CD14-positive monocyte (primary cell): ENCODE results near the gene KCNJ10. TPM values are rescaled to one million over a fixed set of nuclear protein-coding genes. Genes with fewer than 3 reads are reported as not detected.

Experiments used
- DNase-seq, 3 donors: peaks; one replicate each; pipeline ENCODE4 v3.0.0-alpha.2; 2011 to 2022
- H2AFZ ChIP-seq: 2 replicates; pipeline ENCODE4 v1.6.0; 2012; ENCODE audit warnings: mild to moderate bottlenecking, low read depth, low read length, inconsistent platforms; ENCODE audit not compliant: insufficient read depth, poor library complexity, severe bottlenecking
- H3K27ac ChIP-seq, 2 donors: 1 replicate in 1 of 2; 2 replicates in 1 of 2; pipeline ENCODE4 v1.5.1; 2012 to 2013; ENCODE audit warnings: low read length in 2 of 2, control low read depth in 1 of 2, inconsistent platforms in 1 of 2, low read depth in 1 of 2, mild to moderate bottlenecking in 1 of 2
- H3K27me3 ChIP-seq, 2 donors: one replicate each; pipeline versions ENCODE4 v1.6.0 to v1.6.1; 2011 to 2013; ENCODE audit warnings: low read length in 2 of 2; ENCODE audit not compliant: control insufficient read depth in 2 of 2, insufficient read depth in 2 of 2
- H3K36me3 ChIP-seq, 2 donors: replicated peaks in 1 of 2; 1 replicate in 1 of 2; 2 replicates in 1 of 2; pipeline versions ENCODE4 v1.5.1 to v1.6.1; 2012 to 2013; ENCODE audit warnings: low read length in 2 of 2, control low read depth in 1 of 2, inconsistent platforms in 1 of 2, mild to moderate bottlenecking in 1 of 2; ENCODE audit not compliant: insufficient read depth in 2 of 2, control insufficient read depth in 1 of 2
- H3K4me1 ChIP-seq, 2 donors: 1 replicate in 1 of 2; 2 replicates in 1 of 2; pipeline versions ENCODE4 v1.5.1 to v1.6.1; 2012 to 2013; ENCODE audit warnings: low read length in 2 of 2, control low read depth in 1 of 2, inconsistent platforms in 1 of 2, mild to moderate bottlenecking in 1 of 2, moderate library complexity in 1 of 2; ENCODE audit not compliant: insufficient read depth in 2 of 2, control insufficient read depth in 1 of 2
- H3K4me2 ChIP-seq: replicated peaks from 2 replicates; pipeline ENCODE3; 2012; ENCODE audit warnings: low read length, moderate library complexity, mild to moderate bottlenecking; ENCODE audit not compliant: poor library complexity, severe bottlenecking; ENCODE audit errors: extremely low read depth
- H3K4me3 ChIP-seq, 3 experiments: fragments of 200-600 bp in 1 of 3; sonication (generic) in 1 of 3; replicated peaks in 1 of 3; 1 replicate in 2 of 3; 2 replicates in 1 of 3; pipeline ENCODE4 v1.5.1; 2011 to 2013; ENCODE audit warnings: low read length in 3 of 3, mild to moderate bottlenecking in 3 of 3, control low read depth in 2 of 3, low read depth in 2 of 3, inconsistent platforms in 1 of 3, moderate library complexity in 1 of 3
- H3K79me2 ChIP-seq: 2 replicates; pipeline ENCODE4 v1.6.0; 2012; ENCODE audit warnings: mild to moderate bottlenecking, control low read depth, inconsistent platforms, low read length, moderate library complexity; ENCODE audit not compliant: insufficient read depth
- H3K9ac ChIP-seq: 2 replicates; pipeline ENCODE4 v1.6.0; 2017; ENCODE audit warnings: low read length, mild to moderate bottlenecking; ENCODE audit not compliant: insufficient read depth, poor library complexity, severe bottlenecking
- H3K9me3 ChIP-seq, 2 donors: replicated peaks in 1 of 2; 1 replicate in 1 of 2; 2 replicates in 1 of 2; pipeline versions ENCODE4 v1.5.1 to v1.6.1; 2012 to 2013; ENCODE audit warnings: low read length in 2 of 2, control low read depth in 1 of 2; ENCODE audit not compliant: control insufficient read depth in 1 of 2, insufficient read depth in 1 of 2
- H4K20me1 ChIP-seq: 2 replicates; pipeline ENCODE4 v1.6.0; 2012; ENCODE audit warnings: mild to moderate bottlenecking, low read length, control low read depth, moderate library complexity; ENCODE audit not compliant: insufficient read depth
- H3K27ac Mint-ChIP-seq, 7 donors: one replicate each; pipeline ENCODE4 v1.8.0; 2020; ENCODE audit warnings: mild to moderate bottlenecking in 7 of 7, mixed read lengths in 7 of 7, moderate library complexity in 6 of 7, inconsistent platforms in 2 of 7
- H3K27me3 Mint-ChIP-seq, 3 donors: one replicate each; pipeline ENCODE4 v1.8.0; 2021 to 2022; ENCODE audit warnings: low read depth in 3 of 3, mild to moderate bottlenecking in 3 of 3, mixed read lengths in 3 of 3, moderate library complexity in 3 of 3, inconsistent platforms in 1 of 3
- H3K36me3 Mint-ChIP-seq, 2 donors: one replicate each; pipeline ENCODE4 v1.8.0; 2020; ENCODE audit warnings: mixed read lengths in 2 of 2, inconsistent platforms in 1 of 2, mild to moderate bottlenecking in 1 of 2
- H3K4me1 Mint-ChIP-seq: one replicate; pipeline ENCODE4 v1.8.0; 2020; ENCODE audit warnings: mild to moderate bottlenecking, mixed read lengths
- H3K4me3 Mint-ChIP-seq, 2 donors: one replicate each; pipeline ENCODE4 v1.8.0; 2020; ENCODE audit warnings: mild to moderate bottlenecking in 2 of 2, mixed read lengths in 2 of 2, moderate library complexity in 1 of 2
- H3K9me3 Mint-ChIP-seq, 7 donors: one replicate each; pipeline ENCODE4 v1.8.0; 2020 to 2022; ENCODE audit warnings: mixed read lengths in 7 of 7, mild to moderate bottlenecking in 6 of 7, moderate library complexity in 6 of 7, inconsistent platforms in 2 of 7
- CTCF ChIP-seq: fragments of 200-600 bp; IDR thresholded peaks from one replicate; pipeline ENCODE4 v1.8.0; 2022; ENCODE audit warnings: antibody characterized with exemption, mild to moderate bottlenecking
- WGBS: methylation state at CpG from one replicate; pipeline ENCODE4 v1.1.5; 2013; ENCODE audit warnings: missing lambda C conversion rate; ENCODE audit not compliant: insufficient coverage; 5-methylcytosine and 5-hydroxymethylcytosine counted together
- intact Hi-C, 2 donors: fragments of 100-400 bp; cut with micrococcal nuclease; formaldehyde crosslinking; loops; one replicate each; pipeline versions ENCODE4 v1.15.0 to v1.15.1; 2023
- polyA plus RNA-seq, 3 donors: library from polyadenylated mRNA; depleted of rRNA in 1 of 3; unstranded in 2 of 3; stranded (reverse) in 1 of 3; fragments of 300-500 nt in 2 of 3; fragments of >200 nt in 1 of 3; fragmentation: Illumina TruSeq in 2 of 3; gene quantifications; 1 replicate in 2 of 3; 2 replicates in 1 of 3; pipeline ENCODE4 v1.2.3, GENCODE V29; 2012 to 2021

The KCNJ10 gene
- polyA plus RNA-seq, 3 donors: 0.23 TPM; not detected in 2

DNA sequence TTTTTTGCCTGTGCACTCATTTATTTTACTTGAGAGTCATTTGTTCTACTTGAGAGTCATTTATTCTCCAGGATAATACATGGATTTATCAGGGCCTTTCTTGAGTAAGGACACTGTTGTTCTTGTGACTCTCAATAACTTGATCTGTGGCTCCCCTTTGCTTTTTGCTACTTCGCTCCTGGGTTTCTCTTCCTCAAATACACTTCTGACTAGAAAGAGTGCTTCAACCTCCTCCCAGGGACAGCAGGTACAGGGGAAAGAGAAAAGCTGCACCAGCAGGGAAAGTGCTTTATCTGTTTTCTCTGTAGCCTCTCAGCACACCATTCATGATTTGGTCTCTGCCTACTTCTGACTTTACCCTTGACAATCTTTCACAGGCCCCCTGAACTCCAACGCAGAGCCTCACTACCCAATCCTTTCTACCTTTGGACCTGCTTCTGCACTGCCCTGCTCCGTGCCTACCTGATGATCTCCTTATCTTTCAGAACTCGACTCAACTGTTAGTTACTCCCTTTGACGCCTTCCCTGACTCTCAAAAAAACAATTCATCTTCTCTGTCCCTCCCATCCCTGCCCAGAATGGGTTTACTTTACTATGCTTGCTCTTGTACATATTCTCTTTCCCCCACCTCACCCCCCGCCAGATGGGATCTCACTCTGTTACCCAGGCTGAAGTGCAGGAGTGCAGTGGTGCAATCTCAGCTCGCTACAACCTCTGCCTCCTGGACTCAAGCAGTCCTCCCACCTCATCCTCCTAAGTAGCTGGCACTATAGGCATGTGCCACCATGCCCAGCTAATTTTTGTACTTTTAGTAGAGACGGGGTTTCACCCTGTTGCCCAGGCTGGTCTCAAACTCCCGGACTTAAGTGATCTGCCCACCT, 22.6 kb downstream of the KCNJ10 start:
- peak overlapping the region; percentile 61 for H2AFZ ChIP-seq
- no peaks in the 10 kb centered on the region for H3K79me2 ChIP-seq
- H3K36me3 ChIP-seq: no peaks in the 10 kb centered on the region
- peaks cover 13% of the 10 kb centered on the region for H3K4me1 Mint-ChIP-seq
- no peaks in the 10 kb centered on the region for H4K20me1 ChIP-seq
- peak overlapping the region in 2 of 3 experiments; percentile 3 to 62 for H3K4me3 ChIP-seq
- WGBS: 70% methylated on average over 6 of the region's 9 CpGs
- no peak for TF ChIP-seq CTCF
- peak; percentile 5 to 23 (median 16) for DNase-seq
- peaks cover 12 to 22% (median 16%) of the 10 kb centered on the region in 3 donors for H3K27me3 Mint-ChIP-seq
- no peaks in the 10 kb centered on the region for H3K9me3 ChIP-seq
- peaks cover 8 to 10% of the 10 kb centered on the region in 2 donors for H3K4me1 ChIP-seq
- peak overlapping the region in 2 of 7 donors; percentile 26 to 66 for H3K27ac Mint-ChIP-seq
- peak overlapping the region; percentile 75 to 91 for H3K4me3 Mint-ChIP-seq
- no peaks in the 10 kb centered on the region for H3K9me3 Mint-ChIP-seq
- H3K27me3 ChIP-seq: peaks cover 8 to 12% of the 10 kb centered on the region in 2 donors
- intact Hi-C loops: loop anchor here (5.0 kb wide), 1 partner anchor 35 kb away; the partner anchor contains the start of gene KCNJ9 (in 2 of the 2)
- H3K36me3 Mint-ChIP-seq: no peaks in the 10 kb centered on the region
- H3K9ac ChIP-seq: no peak overlapping the region
- peak overlapping the region; percentile 68 for H3K4me2 ChIP-seq
- no peak overlapping the region for H3K27ac ChIP-seq

DNA sequence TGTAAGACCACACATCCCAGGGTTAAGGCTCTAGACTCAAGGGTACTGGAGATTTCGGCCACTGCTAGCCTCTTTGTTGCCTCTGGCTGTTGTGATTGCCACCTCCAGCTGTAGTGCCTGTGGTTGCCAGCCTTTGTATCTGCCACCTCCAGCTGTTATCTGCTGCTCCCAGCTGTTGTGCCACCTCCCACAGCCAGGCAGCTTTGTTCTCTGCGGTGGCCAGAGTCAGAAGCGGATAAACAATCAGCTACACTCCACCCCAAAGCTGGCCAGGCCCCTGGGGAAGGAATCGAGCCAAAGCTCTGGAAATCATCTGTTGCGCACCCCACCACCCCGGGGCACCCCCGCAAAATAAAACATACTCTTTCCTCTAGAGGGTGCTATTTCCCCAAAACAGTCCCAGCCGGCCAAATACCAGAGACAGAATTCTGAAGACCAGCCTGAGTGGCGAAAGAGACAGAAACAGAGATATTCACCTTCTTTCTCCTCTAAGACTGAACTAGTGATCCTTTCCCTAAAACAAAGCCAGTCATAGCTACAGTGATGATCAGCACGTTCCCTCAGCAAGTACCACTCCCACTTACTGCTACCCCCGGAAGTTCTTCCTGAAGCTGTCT, 23.4 kb downstream of the KCNJ10 start:
- Mint-ChIP-seq H3K9me3 (no peaks in the 10 kb centered on the region), H3K36me3 (no peaks in the 10 kb centered on the region), H3K4me3 (peak overlapping the region; percentile 75 to 91), H3K27me3 (peaks cover 9 to 19% (median 15%) of the 10 kb centered on the region in 3 donors), H3K4me1 (peaks cover 13% of the 10 kb centered on the region), H3K27ac (peak overlapping the region in 2 of 7 donors; percentile 26 to 66)
- H4K20me1 ChIP-seq: no peaks in the 10 kb centered on the region
- H3K79me2 ChIP-seq: no peaks in the 10 kb centered on the region
- H3K27ac ChIP-seq: no peak overlapping the region
- peak overlapping the region in 2 of 3 experiments; percentile 3 to 62 for H3K4me3 ChIP-seq
- DNase-seq: peak; percentile 30 to 54 (median 39)
- H3K9me3 ChIP-seq: no peaks in the 10 kb centered on the region
- TF ChIP-seq CTCF: peak; percentile 78
- 2% methylated on average over 8 of the region's 11 CpGs for WGBS
- H3K27me3 ChIP-seq: peaks cover 2 to 12% of the 10 kb centered on the region in 2 donors
- intact Hi-C loops: loop anchor here (5.0 kb wide), 1 partner anchor 36 kb away; the partner anchor contains the start of gene KCNJ9 (in 2 of the 2)
- H2AFZ ChIP-seq: peak overlapping the region; percentile 61
- peaks cover 8 to 10% of the 10 kb centered on the region in 2 donors for H3K4me1 ChIP-seq
- no peak overlapping the region for H3K9ac ChIP-seq
- peak overlapping the region; percentile 68 for H3K4me2 ChIP-seq
- no peaks in the 10 kb centered on the region for H3K36me3 ChIP-seq
